Chondrocyte (in vitro differentiated cells): ENCODE measurements around the gene TSTD2. TPM values are rescaled to one million over a fixed set of nuclear protein-coding genes. Genes with fewer than 3 reads are reported as not detected.

ENCODE experiments used
- DNase-seq: peaks from one replicate; pipeline ENCODE4 v3.0.0; 2021; ENCODE audit warnings: mixed read lengths, low spot score
- H3K27ac Mint-ChIP-seq: one replicate; pipeline ENCODE4 v1.8.0; 2021; ENCODE audit warnings: mild to moderate bottlenecking, moderate library complexity, mixed read lengths; ENCODE audit not compliant: unreplicated experiment
- H3K27me3 Mint-ChIP-seq: 2 replicates; pipeline ENCODE4 v1.8.0; 2021; ENCODE audit warnings: low read depth, mixed read lengths
- H3K36me3 Mint-ChIP-seq: 2 replicates; pipeline ENCODE4 v1.8.0; 2021; ENCODE audit warnings: low read depth, mixed read lengths
- H3K4me1 Mint-ChIP-seq: 2 replicates; pipeline ENCODE4 v1.8.0; 2021; ENCODE audit warnings: low read depth, mild to moderate bottlenecking, mixed read lengths
- H3K4me3 Mint-ChIP-seq: one replicate; pipeline ENCODE4 v1.8.0; 2021; ENCODE audit warnings: mild to moderate bottlenecking, moderate library complexity, mixed read lengths; ENCODE audit not compliant: unreplicated experiment
- H3K9me3 Mint-ChIP-seq: 2 replicates; pipeline ENCODE4 v1.8.0; 2021; ENCODE audit warnings: low read depth, mixed read lengths
- CTCF ChIP-seq: fragments of 200-600 bp; sonication (generic); IDR thresholded peaks from 2 replicates; pipeline ENCODE4 v1.5.0; 2021; ENCODE audit warnings: antibody characterized with exemption, mild to moderate bottlenecking, moderate library complexity
- total RNA-seq: library from RNA; stranded (reverse); gene quantifications from 3 replicates; pipeline ENCODE4 v1.2.1, GENCODE V29; 2021

TSTD2 gene
- total RNA-seq, 1 donor from 2014 or later = 19.6 TPM

GRCh38 chr9:97670586-97670985 lies 37.4 kb upstream of the TSTD2 start:
- TF ChIP-seq CTCF = no peak
- H3K4me3 Mint-ChIP-seq = no peak overlapping the region
- H3K36me3 Mint-ChIP-seq = peaks cover 31% of the 10 kb centered on the region
- H3K9me3 Mint-ChIP-seq = no peaks in the 10 kb centered on the region
- DNase-seq = no peak
- H3K4me1 Mint-ChIP-seq = peaks cover 3% of the 10 kb centered on the region
- H3K27ac Mint-ChIP-seq = no peak overlapping the region
- H3K27me3 Mint-ChIP-seq = no peaks in the 10 kb centered on the region

GRCh38 chr9:97668485-97668884 lies 35.3 kb upstream of the TSTD2 start:
- no peak for TF ChIP-seq CTCF
- H3K27me3 Mint-ChIP-seq = no peaks in the 10 kb centered on the region
- H3K27ac Mint-ChIP-seq = no peak overlapping the region
- no peak overlapping the region for H3K4me3 Mint-ChIP-seq
- H3K4me1 Mint-ChIP-seq = no peaks in the 10 kb centered on the region
- H3K9me3 Mint-ChIP-seq = no peaks in the 10 kb centered on the region
- peaks cover 32% of the 10 kb centered on the region for H3K36me3 Mint-ChIP-seq
- DNase-seq = no peak

GRCh38 chr9:97666907-97667686 lies 33.9 kb upstream of the TSTD2 start:
- H3K36me3 Mint-ChIP-seq = peaks cover 37% of the 10 kb centered on the region
- no peak overlapping the region for H3K4me3 Mint-ChIP-seq
- H3K27ac Mint-ChIP-seq = no peak overlapping the region
- no peak for TF ChIP-seq CTCF
- DNase-seq = no peak
- no peaks in the 10 kb centered on the region for H3K9me3 Mint-ChIP-seq
- no peaks in the 10 kb centered on the region for H3K4me1 Mint-ChIP-seq
- no peaks in the 10 kb centered on the region for H3K27me3 Mint-ChIP-seq

- H3K36me3 Mint-ChIP-seq = peaks cover 33% of the 10 kb centered on the region
- no peak for DNase-seq
- no peaks in the 10 kb centered on the region for H3K9me3 Mint-ChIP-seq
- H3K27me3 Mint-ChIP-seq = no peaks in the 10 kb centered on the region
- no peak overlapping the region for H3K4me3 Mint-ChIP-seq
- H3K27ac Mint-ChIP-seq = no peak overlapping the region
- no peaks in the 10 kb centered on the region for H3K4me1 Mint-ChIP-seq
- TF ChIP-seq CTCF = no peak
These were observed 32.6 kb upstream of the TSTD2 start for GRCh38 chr9:97665742-97666141.

- DNase-seq = no peak
- Mint-ChIP-seq H3K27ac (no peak overlapping the region), H3K36me3 (peaks cover 47% of the 10 kb centered on the region), H3K27me3 (no peaks in the 10 kb centered on the region), H3K4me1 (no peaks in the 10 kb centered on the region), H3K4me3 (no peak overlapping the region), H3K9me3 (no peaks in the 10 kb centered on the region)
- TF ChIP-seq CTCF = no peak
These were observed 27.7 kb upstream of the TSTD2 start for GRCh38 chr9:97660847-97661246.
